NAMALWA (cell line): ENCODE measurements around the gene PNPT1.
"Not testable (repeated sequence)": the region's sequence is repeated elsewhere in the genome, so short reads cannot be mapped to it uniquely, and the experiment has no call there.

ENCODE experiments used
- DNase-seq: peaks from one replicate; pipeline ENCODE4 v3.0.0-alpha.2; 2015; ENCODE audit warnings: low spot score

Gene PNPT1

GRCh38 chr2:55693181-55694125 is at the start of gene PNPT1:
Gene PNPT1, minus strand, starts transcription at chr2:55693844. Its CDS starts 21 bp downstream, at chr2:55693823.
- peak; percentile 98 for DNase-seq

DNA sequence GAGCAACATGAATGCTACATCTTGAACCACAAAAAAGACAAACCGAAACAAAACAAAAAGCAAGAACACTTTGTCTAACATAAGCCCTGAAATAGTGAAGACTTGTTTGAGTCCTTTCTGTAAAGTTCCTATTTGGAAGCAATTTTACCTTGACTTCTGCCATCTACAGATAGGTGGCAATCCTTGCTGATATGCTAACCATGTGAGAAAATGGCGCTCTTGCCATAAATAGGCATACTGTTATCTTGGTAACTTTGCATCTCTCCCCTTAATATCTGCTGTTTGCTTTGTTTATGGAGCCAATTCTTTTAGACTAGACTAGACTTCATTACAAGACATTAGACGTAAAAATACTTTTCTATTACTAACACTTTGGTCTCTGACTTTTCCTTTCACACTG is 49.4 kb upstream of the PNPT1 start:
- DNase-seq, result no peak

- not testable (repeated sequence) for DNase-seq
Observed at GRCh38 chr2:55736019-55736536, 42.4 kb upstream of the PNPT1 start.

- no peak for DNase-seq
Observed at GRCh38 chr2:55734726-55735125, 41.1 kb upstream of the PNPT1 start.

- DNase-seq, result no peak
Observed at GRCh38 chr2:55733335-55733734, 39.7 kb upstream of the PNPT1 start.

DNA sequence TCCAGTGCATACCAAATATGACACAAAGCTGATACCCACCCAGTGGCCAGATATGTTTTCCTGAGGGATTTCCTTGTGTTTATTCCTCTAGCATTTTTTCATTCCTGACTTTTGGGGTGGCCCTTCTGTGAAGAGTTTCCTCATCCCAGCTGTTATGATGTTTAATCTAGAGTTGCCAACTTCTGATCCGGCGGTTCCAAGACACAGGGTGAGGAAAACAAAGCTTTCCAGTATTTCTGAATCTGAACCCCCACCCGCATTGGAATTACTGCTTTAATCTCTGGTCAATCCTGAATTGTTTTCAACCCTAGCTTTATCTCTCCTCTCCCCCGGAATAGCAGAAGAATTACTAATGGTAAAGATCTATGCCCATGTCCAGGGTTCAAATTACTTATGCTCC is 39.2 kb upstream of the PNPT1 start:
- no peak for DNase-seq

DNA sequence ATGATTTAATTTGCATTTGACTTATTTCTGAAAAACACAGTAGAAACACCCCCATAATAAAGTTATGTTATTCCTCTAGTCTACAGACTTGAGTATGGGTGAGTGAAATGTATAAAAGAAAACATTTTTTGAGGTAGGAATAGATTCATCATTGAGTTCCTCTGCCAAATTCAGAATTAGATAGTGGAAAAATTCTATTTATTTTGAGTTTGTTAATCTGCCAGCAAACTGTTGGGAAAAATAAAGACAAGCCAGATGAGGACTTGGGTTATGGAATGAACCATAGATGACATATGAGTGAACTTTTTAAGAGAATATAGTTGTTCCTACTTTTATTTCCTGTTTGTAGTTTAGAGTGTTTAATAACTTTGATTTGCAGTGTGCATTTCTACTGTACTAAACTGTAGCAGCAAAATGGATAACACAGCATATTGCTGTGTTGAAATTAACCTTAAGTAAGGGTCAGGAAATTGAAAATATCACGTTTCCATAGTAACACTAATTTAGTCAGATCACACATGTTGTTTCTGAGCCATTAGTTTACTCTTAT is 35.6 kb upstream of the PNPT1 start:
- DNase-seq, result no peak

DNA sequence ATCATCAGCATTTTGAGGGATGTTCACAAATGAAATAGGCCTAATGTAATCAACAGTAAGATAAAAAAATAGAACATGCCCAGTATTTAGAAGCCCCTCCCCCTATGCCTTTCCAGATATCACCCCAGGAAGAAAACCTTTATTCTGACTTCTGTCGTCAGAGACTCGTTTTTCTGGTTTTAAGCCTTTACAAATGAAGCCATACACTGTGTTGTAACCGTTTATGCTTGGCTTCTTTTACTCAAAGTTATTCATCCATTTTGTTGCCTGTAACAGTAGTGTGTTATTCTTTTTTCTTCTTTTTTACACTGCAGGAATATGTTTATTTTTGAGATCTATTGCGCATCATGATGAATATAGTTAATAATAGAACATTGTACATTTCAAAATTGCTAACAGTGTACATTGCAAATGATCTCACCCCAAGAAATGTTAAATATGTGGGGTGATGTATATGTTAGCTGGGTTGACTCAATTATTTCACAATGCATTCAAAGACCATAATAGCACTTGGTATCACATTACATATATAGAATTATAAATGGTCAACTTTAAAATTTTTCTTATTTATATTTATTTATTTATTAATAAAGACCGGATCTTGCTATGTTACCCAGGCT is 28.1 kb upstream of the PNPT1 start:
- no peak for DNase-seq

GRCh38 chr2:55720417-55720816 is 26.8 kb upstream of the PNPT1 start:
- no peak for DNase-seq

- no peak for DNase-seq
Observed at GRCh38 chr2:55719852-55720251, 26.2 kb upstream of the PNPT1 start.

- DNase-seq, result peak; percentile 85
Observed at GRCh38 chr2:55718165-55719008, 24.7 kb upstream of the PNPT1 start.

GRCh38 chr2:55715626-55716025 is 22.0 kb upstream of the PNPT1 start:
- no peak for DNase-seq

- not testable (repeated sequence) for DNase-seq
Observed at GRCh38 chr2:55715178-55715577, 21.5 kb upstream of the PNPT1 start.

GRCh38 chr2:55712477-55713060 is 18.9 kb upstream of the PNPT1 start:
- DNase-seq, result no peak

DNA sequence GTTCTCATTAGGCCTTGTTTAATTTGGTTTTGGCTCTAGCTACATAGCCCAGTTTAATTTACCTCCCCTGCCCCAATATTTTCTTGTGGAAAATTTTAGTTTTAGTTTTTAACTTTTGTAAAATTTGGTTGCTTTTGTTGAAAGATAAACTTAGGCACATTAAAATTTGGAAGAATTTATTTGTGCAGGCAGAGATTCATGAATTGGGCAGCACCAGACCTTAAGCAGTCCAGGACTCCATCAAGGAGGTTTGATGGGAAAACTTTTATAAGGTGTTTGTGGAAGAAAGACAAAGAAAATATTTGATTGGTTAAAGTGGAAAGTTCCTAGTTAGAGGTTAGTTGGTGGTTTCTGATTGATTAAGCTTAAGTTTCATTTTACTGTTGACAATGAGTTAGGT is 16.4 kb upstream of the PNPT1 start:
- DNase-seq, result no peak

DNA sequence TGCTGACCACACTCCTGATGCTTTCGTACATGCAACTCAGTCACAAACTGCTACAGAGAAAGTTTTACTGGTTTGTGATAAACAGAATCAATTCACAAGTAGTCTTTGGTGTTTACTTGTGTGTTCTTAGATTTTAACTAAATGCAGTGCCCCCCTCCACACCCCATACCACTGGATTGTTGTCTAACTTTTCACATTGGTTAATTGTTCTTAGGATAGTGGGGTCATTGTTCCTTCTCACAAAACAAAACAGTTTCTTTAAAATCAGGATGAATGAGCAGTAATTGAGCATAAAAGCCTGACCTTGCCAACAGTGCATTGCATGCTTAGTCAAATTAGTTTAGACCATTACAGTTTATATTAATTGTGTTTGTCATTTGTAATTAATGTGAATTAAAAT is 14.1 kb upstream of the PNPT1 start:
- DNase-seq, result no peak

- DNase-seq, result not testable (repeated sequence)
Observed at GRCh38 chr2:55706258-55706657, 12.6 kb upstream of the PNPT1 start.

GRCh38 chr2:55705027-55705653 is 11.5 kb upstream of the PNPT1 start:
- DNase-seq, result no peak

- DNase-seq, result no peak
Observed at GRCh38 chr2:55703350-55703749, 9.7 kb upstream of the PNPT1 start.

- DNase-seq, result not testable (repeated sequence)
Observed at GRCh38 chr2:55692740-55693139, 904 bp downstream of the PNPT1 start.

DNA sequence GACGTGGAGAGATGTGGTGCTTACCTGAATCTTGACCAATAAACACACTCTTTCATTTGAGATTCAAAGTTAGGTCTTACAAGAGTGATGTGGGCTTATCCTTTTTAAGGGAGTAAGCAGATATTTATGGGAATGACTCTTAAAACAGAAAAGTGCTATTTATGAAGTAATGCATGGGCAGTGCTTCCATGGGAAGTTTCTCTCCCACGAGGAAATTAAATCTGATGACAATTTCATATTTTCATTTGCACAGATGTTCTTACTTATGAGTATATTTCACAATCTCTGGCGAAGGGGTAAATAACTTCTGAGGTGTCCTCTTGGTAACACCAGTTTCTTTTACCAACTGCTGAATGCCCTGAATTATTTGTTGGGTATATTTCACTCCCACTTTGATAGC is 21.0 kb downstream of the PNPT1 start:
- DNase-seq, result no peak
